IPS-NIHi7 (cell line): Measurements from ENCODE around the gene RIMBP2.
"Not testable (repeated sequence)": the region's sequence is repeated elsewhere in the genome, so short reads cannot be mapped to it uniquely, and the experiment has no call there.

Experiments used
- DNase-seq: peaks from one replicate; pipeline ENCODE4 v3.0.0; 2012; ENCODE audit warnings: mixed read lengths; ENCODE audit errors: extremely low spot score

The RIMBP2 gene, protein sequence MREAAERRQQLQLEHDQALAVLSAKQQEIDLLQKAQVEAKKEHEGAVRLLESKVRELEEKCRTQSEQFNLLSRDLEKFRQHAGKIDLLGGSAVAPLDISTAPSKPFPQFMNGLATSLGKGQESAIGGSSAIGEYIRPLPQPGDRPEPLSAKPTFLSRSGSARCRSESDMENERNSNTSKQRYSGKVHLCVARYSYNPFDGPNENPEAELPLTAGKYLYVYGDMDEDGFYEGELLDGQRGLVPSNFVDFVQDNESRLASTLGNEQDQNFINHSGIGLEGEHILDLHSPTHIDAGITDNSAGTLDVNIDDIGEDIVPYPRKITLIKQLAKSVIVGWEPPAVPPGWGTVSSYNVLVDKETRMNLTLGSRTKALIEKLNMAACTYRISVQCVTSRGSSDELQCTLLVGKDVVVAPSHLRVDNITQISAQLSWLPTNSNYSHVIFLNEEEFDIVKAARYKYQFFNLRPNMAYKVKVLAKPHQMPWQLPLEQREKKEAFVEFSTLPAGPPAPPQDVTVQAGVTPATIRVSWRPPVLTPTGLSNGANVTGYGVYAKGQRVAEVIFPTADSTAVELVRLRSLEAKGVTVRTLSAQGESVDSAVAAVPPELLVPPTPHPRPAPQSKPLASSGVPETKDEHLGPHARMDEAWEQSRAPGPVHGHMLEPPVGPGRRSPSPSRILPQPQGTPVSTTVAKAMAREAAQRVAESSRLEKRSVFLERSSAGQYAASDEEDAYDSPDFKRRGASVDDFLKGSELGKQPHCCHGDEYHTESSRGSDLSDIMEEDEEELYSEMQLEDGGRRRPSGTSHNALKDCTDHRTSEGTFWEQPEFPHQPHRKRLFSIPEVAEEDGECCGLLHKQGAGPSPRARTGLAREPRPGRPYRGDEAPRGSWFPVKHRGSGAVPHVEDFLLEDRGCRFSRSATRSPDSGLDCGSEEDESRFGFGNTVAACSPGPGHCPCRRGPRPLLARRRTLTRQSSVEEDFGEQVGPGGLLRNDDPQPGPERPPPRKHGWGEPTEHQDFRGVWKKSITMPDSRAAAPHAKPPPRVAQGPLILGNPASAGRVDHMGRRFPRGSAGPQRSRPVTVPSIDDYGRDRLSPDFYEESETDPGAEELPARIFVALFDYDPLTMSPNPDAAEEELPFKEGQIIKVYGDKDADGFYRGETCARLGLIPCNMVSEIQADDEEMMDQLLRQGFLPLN (N-terminal part only)

DNA sequence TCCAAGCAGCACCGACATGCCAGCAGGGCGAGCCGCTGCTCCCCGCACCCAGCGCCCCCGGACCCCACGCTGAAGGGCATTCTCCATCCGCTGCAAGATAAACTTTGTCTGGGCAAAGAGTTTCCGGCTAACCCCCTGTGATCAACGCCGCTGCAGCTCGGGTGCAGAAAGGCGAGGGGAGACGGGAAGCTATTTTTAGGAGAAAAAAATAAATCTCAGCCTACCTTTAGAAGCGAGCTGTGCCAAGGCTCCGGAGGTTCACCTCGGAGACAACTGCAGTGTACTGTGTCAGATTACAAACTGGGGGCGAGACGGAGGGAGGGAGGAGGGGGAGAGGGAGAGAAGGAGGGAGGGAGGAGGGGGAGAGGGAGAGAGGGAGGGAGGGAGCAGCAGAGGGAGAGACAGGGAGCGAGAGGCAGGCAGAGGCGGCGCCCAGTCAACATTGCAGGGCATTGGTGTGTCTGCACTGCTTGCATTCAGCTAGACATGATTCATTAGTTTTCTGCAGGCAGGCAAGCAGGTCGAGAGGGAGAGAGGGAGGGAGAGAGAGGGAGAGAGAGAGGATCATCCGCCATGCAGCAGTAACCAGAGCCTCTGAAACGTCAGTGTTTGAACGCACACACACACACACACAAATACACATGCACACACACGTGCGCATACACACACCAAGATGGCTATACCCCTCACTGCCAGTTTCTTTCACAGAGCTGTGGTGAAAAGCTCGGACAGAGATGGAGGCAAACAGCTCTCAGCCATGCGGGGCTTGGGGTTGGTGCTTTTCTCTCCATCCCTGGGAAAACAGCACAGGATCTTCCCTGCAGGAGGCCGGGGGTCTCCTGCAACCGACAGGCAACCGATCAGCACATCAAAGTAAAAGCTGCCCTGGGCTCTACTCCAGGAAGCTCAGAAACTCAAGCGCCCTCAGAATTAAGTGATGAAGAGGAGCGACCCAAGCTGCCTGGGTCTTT lies at the start of gene RIMBP2:
RIMBP2 (minus strand) TSS at position 302 of the 971 bp plus-strand sequence. CDS start 237,286 bp downstream, outside the sequence.
- peak; percentile 52 for DNase-seq

DNA sequence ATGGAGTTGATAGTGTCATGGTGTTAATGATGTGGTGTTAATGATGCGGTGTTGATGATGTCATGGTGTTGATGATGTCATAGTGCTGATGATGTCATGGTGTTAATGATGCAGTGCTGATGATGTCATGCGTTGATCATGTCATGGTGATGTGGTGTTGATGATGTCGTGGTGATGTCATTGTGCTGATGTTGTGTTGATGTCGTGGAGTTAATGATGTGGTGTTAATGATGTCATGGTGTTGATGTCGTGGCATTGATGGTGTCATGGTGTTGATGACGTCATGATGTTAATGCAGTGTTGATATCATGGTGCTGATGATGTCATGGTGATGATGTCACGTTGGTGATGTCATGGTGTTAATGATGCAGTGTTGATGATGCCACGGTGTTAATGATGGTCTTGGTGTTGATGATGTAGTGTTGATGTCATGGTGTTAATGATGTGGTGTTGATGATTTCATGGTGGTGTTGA lies 49.1 kb upstream of the RIMBP2 start:
- DNase-seq = no peak

DNA sequence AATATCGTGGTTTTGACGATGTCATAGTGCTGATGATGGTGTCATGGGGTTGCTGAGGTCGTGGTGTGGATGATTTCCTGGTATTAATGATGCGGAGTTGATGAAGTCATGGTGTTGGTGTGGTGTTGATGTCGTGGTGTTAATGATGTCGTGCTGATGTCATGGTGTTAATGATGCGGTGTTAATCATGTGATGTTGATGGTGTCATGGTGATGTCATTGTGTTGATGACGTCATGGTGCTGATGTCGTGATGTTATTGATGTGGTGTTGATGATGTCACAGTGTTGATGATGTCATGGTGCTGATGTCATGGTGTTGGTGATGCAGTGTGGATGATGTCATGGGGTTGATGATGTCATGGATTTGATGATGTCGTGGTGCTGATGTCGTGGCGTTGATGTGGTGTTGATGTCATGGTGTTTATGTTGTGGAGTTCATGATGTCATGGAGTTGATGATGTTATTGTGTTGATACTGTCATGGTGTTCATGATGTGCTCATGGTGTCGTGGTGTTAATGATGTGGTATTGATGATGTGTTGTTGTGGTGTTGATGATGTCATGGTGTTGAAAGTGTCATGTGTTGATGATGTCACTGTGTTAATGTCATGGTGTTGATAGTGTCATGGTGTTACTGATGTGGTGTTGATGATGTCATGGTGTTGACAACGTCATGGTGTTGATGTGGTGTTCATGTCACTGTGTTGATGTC lies 48.5 kb upstream of the RIMBP2 start:
- DNase-seq = no peak

DNA sequence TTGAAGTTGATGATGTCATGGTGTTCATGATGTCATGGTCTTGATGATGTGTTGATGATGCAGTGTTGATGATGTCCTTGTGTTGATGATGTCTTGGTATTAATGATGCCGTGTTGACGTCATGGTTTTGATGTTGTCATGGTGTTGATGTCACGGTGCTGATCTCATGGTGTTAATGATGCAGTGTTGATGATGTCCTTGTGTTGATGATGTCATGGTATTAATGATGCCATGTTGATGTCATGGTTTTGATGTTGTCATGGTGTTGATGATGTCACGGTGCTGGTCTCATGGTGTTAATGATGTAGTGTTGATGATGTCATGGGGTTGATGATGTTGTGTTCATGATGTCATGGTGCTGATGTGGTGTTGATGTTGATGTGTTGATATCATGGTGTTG lies 48.0 kb upstream of the RIMBP2 start:
- DNase-seq = no peak

DNA sequence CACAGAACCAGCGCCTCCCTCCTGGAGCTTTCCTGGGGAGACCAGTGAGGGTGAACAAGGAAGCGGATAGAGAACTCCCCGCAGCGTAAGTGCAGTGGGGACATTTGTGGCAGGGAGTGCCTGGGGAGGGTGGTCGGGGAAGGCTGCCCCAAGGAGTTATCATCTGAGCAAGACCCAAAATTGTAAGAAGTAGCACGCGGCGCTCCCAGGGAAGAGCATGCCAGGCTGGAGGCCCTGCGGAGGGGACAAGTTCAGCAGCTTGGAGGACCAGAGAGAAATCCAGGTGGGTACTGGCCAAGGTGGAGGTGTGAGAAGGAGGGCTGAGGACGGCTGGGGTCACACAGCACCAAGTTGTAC lies 46.2 kb upstream of the RIMBP2 start:
- no peak for DNase-seq

DNA sequence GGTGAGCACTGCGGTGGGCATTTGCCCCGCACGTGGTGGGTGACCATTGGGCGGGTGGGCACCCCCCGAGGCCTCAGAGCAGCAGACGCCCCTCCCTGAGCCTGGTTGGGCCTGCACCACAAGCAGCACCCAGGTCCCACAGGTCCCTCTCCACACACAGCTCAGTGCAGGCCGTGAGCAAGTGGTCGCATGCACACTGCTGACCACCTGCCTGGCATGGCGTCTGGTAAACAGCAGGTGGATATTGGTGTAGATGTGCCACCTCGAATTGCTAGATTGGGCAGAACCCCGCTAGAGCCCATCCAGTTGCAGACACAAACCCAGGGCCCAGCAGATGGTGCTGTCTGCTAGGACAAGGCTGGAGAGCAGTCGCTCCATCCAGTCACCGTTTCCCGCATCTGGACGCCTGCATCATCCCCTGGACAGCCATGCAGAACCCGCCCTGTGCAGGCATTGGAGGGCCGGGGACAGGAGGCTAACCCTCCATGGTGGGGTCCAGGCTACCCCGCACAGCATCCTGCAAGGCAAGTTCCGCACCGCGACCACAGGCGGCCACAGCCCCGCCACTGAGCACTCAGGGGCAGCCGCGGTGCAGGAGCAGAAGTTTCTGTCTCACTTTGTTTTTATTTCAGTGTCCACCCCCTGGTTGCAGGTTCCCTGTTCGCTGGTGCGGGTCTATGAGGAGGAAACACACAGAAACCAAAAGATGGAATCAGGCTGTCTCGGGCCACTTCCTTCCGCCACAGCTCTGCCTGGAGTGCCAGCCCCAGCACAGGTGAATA lies 45.6 kb upstream of the RIMBP2 start:
- peak; percentile 78 for DNase-seq

DNA sequence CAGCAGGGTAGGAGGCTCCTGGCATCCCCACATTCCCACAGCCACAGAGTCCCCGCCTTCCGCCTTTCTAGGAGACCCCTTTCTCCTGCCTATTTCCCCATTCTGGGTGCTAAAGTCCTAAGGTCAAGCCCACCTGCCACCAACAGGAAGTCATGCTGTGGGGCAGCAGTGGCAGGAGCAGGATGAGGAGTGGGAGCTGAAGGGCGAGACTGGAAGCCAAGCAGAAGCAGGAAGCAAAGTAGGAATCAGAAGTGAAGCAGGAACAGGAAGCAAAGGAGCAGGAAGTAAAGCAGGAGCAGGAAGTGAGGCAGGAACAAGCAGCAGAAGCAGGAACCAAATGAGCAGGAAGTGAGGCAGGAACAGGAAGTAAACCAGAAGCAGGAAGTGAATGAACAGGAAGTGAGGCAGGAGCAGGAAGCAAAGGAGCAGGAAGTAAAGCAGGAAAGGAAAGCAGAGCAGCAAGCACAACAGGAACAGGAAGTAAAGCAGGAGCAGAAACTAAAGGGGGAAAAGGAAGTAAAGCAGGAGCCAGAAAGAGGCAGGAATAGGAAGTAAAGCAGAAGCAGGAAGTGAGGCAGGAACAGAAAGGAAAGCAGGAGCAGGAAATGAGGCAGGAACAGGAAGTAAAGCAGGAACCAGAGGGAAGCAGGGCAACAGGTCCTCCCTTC lies 38.3 kb upstream of the RIMBP2 start:
- DNase-seq = no peak

DNA sequence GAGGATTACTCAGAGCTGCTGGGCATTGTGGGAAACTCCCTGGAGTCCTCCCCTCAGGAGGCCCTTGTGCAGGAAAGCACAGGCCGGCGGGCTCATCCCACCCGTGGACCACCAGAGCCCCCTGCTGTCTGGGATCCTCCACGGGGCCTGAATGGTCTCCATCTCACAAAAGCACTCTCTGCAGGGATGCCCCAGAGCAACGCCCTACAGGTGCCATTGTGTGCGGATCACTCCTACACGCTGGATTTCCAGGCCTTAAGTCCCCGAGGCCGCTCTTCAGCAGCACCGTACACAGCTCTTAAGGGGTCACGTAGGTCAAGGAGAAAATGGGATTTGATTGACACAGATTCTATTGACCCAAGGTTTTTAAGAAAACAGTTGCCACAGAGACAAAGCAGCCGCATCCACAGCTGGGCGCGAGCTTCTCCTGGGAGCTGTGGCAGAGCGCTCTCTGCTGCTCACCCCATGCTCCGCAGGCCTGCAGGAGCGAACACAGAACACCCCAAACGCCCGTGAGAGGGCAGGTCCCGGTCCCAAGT lies 36.7 kb upstream of the RIMBP2 start:
- peak; percentile 68 for DNase-seq

DNA sequence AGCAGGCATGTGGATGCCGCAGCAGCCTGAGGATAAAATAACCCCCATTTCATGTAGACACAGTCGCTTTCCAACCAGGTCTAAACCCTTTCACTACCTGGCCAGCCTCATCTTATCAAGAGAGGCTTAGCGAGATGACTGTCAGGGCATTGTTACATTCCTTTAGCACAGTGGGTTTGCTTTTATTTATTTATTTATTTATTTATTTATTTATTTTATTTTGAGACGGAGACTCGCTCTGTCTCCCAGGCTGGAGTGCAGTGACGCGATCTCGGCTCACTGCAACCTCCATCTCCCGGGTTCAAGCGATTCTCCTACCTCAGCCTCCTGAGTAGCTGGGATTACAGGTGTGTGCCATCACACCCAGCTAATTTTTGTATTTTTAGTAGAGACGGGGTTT lies 35.9 kb upstream of the RIMBP2 start:
- DNase-seq = not testable (repeated sequence)

DNA sequence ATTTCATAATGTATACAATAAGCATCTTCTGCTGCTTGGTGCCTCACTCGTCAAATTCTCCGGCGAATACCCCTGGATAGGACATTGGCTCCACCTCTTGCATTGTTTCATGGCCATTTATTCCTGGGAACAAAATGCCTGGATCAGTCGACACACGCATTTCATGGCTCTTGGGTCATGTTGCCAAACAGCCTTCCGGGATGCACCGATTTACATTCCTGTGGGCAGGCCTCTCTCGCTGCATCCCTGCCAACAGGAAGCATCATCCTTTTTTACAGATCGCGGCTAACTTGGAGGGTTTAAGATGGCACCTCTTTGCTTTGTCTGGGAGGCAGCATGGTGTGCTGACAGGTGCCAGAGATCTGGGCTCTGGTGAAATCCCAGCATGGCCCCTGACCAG lies 32.7 kb upstream of the RIMBP2 start:
- DNase-seq = no peak

DNA sequence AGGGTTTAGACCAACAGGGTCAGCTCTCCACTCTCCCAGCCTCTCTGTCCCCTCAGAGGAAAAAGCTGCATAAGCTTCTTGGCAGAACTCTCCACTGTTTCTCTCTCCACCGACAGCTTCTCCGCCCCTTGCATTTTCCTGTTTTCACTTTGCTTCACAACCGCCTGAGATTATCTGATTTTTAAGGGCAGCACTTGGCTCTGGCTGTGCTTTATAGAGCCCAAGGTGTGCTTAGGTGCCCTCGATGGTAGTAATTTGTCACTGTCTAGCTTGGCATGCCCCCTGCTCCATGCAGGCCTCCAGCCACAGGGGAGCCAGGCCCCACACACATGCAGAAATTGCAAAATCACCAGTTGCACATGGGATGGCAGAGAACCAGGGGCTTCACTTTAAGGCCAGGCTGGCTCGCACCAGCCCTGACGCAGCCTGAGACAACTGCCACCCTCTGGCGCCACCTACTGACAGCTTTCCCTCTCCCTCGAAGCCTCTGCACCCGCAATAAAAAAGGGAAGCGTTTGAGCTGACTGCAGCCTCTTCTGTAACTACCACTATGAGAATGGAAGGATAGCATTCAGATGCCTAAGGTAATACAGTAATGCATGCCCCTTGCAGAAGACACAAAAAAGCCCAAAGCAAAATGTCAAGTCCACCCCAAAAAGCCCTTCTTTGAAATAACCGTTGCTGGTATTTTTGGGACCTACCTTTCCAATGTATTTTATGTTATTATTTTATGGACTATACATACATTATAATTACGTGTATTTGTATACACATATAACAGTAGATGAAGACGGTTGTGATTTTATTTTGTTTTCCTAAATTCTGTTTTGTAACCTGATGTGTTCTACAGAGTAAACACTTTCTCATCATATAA lies 32.0 kb upstream of the RIMBP2 start:
- DNase-seq = peak; percentile 88

DNA sequence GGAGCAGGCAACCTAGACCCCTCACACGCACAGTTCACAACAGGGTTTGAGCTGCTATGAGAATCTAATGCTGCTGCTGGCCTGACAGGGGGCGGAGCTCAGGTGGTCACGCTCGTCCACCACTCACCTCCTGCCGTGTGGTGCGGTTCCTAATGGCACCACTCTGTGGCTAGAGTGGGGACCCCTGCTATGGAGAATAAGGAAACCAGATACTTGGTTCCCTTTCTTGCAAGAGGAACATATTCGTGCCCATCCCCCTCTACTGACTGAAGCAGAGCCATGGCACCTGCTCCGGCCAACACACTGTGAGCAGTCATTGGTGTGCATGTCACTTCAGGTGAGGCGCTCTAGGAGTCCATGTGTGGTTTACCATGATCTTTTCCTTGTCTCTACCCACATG lies 30.4 kb upstream of the RIMBP2 start:
- no peak for DNase-seq

DNA sequence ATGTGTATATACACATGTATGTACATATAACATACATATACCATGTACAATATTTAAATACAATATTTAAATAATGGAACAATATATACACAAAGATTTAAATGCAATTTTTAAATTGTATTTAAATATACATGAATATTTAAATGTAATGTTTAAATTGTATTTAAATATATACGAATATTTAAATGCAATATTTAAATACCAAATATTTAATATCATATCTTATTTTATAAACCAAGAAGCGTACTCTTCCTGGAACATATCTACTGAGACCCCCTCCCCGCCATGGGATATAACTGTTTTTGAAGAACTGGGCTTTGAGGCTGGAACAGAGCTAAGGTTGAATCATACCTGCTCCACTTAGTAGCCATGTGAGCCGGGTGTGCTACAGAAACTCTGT lies 29.8 kb upstream of the RIMBP2 start:
- no peak for DNase-seq

DNA sequence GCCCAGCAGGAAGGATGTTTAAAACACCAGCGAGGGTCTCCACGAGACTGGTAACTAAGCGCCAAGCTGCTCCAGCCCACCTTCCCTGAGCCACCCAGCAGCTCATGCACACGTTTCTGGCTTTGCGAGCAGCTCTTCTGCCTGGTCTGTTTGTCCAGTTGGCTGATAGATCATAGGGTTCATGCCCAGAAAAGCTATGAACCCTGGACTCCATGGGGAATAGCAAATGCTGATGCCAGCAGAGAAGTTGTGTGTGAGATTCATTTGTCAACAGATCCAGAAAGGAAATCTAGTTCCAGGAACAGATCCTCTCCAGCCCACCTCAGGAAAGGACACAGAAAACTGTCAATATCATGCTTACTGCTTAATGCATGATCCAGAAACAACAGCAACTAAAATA lies 28.2 kb upstream of the RIMBP2 start:
- no peak for DNase-seq

DNA sequence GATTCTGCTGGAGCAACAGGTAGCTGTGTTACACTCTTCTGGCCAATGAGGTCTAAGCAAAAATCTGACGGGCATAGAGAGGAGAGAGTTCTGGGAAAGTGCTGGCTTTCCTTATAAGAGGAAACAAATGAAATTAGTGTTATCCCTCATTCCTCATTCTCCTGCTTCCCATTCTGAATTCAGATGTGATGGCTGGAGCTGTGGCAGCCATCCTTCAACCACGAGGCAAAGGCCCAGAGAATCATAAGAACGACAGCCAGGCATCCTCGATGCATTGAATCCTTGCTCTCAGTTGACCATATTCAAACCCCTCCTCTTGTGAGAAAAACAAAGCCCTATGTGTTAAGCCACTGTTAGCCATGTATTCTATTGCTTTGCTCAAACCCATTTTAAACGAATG lies 27.5 kb upstream of the RIMBP2 start:
- DNase-seq = no peak

DNA sequence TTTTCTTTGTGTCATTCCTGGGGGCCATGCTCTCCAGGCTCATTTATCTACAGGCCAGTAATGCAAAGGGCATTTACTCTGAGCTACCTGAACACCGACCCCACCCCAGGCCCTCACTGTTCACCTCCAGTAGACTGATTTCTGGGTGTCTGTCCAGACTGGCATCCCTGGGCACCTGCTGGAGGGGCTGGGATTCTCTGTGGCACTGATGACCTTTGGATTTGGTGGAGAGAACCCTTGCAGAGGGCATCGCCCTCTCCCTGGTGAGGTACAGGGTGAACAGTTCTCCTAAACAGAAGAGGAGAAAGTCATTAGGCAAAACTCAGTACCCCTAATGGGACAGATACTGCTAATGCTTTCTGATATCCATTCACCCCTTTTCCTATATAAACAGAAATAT lies 27.1 kb upstream of the RIMBP2 start:
- DNase-seq = no peak

DNA sequence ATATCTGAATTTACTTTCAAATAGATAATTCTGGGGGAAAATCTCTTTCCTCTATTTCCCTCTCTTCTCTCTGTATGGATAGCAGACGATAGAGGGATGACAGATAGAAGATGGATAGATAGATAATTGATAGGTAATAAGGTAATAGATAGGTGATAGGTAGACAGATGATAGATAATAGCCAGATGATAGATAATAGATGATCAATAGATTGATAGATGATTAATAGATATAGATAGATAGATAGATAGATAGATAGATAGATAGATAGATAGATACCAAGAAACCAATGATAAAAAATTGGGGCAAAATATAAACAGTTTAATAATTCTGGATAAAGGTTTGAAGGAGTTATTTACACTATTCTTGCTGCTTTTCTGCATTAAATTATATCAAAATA lies 26.6 kb upstream of the RIMBP2 start:
- no peak for DNase-seq

DNA sequence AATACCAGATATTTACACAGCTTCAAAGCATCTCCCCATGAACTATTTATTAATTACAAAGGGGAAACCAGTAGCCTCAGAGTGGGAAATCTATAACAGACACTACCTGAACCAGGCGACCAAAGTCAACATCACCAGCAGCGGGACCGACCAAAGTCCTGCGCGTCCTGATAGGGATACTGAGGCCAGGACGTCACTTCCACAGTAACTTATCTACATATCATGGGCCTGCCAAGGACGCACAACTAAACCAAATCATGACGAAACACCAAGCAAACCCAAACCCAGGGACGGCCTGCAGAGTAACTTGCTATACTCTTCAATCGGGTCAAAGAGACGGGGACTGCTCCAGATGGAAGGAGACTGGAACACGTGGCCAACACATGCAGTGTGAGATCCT lies 26.0 kb upstream of the RIMBP2 start:
- DNase-seq = no peak
